Neural cell (in vitro differentiated cells): ENCODE measurements around the gene ADGRD2. TPM values are rescaled to one million over a fixed set of nuclear protein-coding genes. Genes with fewer than 3 reads are reported as not detected.

Experiments
- H2AFZ ChIP-seq: fragments of 200-600, 300-800 bp; sonication (generic), shearing (Covaris generic); 2 replicates; pipeline ENCODE4 v1.6.0; 2014; ENCODE audit warnings: low read depth, mild to moderate bottlenecking, antibody characterized with exemption, low read length, moderate library complexity
- H3F3A ChIP-seq: fragments of 200-600 bp; shearing (Covaris generic); 2 replicates; pipeline ENCODE4 v1.6.1; 2016; ENCODE audit warnings: mild to moderate bottlenecking, moderate library complexity, mixed read lengths, antibody characterized with exemption, low read length; ENCODE audit not compliant: insufficient read depth, poor library complexity, severe bottlenecking
- H3K27ac ChIP-seq: fragments of 200-600, 300-800 bp; sonication (generic), shearing (Covaris generic); 2 replicates; pipeline ENCODE4 v1.5.1; 2014; ENCODE audit warnings: mild to moderate bottlenecking, low read length, moderate library complexity
- H3K27me3 ChIP-seq: fragments of 300-800, 200-600 bp; sonication (generic), shearing (Covaris generic); 2 replicates; pipeline ENCODE4 v1.6.0; 2014; ENCODE audit warnings: mild to moderate bottlenecking, low read depth, low read length, moderate library complexity; ENCODE audit not compliant: insufficient read depth
- H3K36me3 ChIP-seq: fragments of 300-800, 200-600 bp; sonication (generic), shearing (Covaris generic); 2 replicates; pipeline ENCODE4 v1.5.1; 2014; ENCODE audit warnings: mild to moderate bottlenecking, antibody characterized with exemption, low read length, moderate library complexity; ENCODE audit not compliant: insufficient read depth
- H3K4me2 ChIP-seq: fragments of 300-800, 200-600 bp; sonication (generic), shearing (Covaris generic); 2 replicates; pipeline ENCODE4 v1.6.0; 2014; ENCODE audit warnings: mild to moderate bottlenecking, low read length
- H3K4me3 ChIP-seq: fragments of 300-800, 200-600 bp; sonication (generic), shearing (Covaris generic); 2 replicates; pipeline ENCODE4 v1.5.1; 2014; ENCODE audit warnings: mild to moderate bottlenecking, low read length, moderate library complexity
- H3K79me2 ChIP-seq: fragments of 200-600 bp; shearing (Covaris generic); replicated peaks from 2 replicates; pipeline ENCODE4 v1.6.0; 2014; ENCODE audit warnings: mild to moderate bottlenecking, low read length, moderate library complexity; ENCODE audit not compliant: insufficient read depth
- H3K9ac ChIP-seq: fragments of 300-800, 200-600 bp; sonication (generic), shearing (Covaris generic); 2 replicates; pipeline ENCODE4 v1.6.1; 2016; ENCODE audit warnings: mild to moderate bottlenecking, low read length, mixed read lengths
- H3K9me2 ChIP-seq: fragments of 200-600 bp; shearing (Covaris generic); 2 replicates; pipeline ENCODE4 v1.6.1; 2016; ENCODE audit warnings: mild to moderate bottlenecking, low read length, mixed read lengths; ENCODE audit not compliant: insufficient read depth
- H3K9me3 ChIP-seq: fragments of 200-600, 300-800 bp; sonication (generic), shearing (Covaris generic); 2 replicates; pipeline ENCODE4 v1.6.1; 2016; ENCODE audit warnings: mild to moderate bottlenecking, mixed run types, low read length, moderate library complexity, mixed read lengths
- H4K20me1 ChIP-seq: fragments of 200-600 bp; shearing (Covaris generic); 2 replicates; pipeline ENCODE4 v1.6.1; 2016; ENCODE audit warnings: mild to moderate bottlenecking, mixed run types; ENCODE audit not compliant: insufficient read depth
- EP300 ChIP-seq: fragments of 450-650 bp; conservative IDR thresholded peaks from 2 replicates; pipeline ENCODE4 v1.6.1; 2014; ENCODE audit warnings: antibody characterized with exemption, mild to moderate bottlenecking, moderate library complexity; ENCODE audit not compliant: poor library complexity, severe bottlenecking
- EZH2 ChIP-seq: fragments of 200-600, 300-800 bp; shearing (Covaris generic), sonication (generic); IDR thresholded peaks from 2 replicates; pipeline ENCODE4 v1.6.1; 2014; ENCODE audit warnings: antibody characterized with exemption, low read length, borderline replicate concordance, mild to moderate bottlenecking; ENCODE audit not compliant: insufficient read depth, poor library complexity, severe bottlenecking
- MXI1 ChIP-seq: fragments of 450-650 bp; conservative IDR thresholded peaks from 2 replicates; pipeline ENCODE4 v1.6.1; 2014; ENCODE audit warnings: antibody characterized with exemption, mild to moderate bottlenecking; ENCODE audit not compliant: poor library complexity, severe bottlenecking
- POLR2AphosphoS5 ChIP-seq: IDR thresholded peaks from 2 replicates; pipeline ENCODE4 v1.6.1; 2012
- RAD21 ChIP-seq: fragments of 450-650 bp; conservative IDR thresholded peaks from 2 replicates; pipeline ENCODE4 v1.6.1; 2014; ENCODE audit warnings: antibody characterized with exemption, mild to moderate bottlenecking, moderate library complexity
- SMC3 ChIP-seq: fragments of 450-650 bp; conservative IDR thresholded peaks from 2 replicates; pipeline ENCODE4 v1.6.1; 2014; ENCODE audit warnings: antibody characterized with exemption, mild to moderate bottlenecking, moderate library complexity; ENCODE audit not compliant: poor library complexity
- TAF1 ChIP-seq: IDR thresholded peaks from 2 replicates; pipeline ENCODE4 v1.6.1; 2012; ENCODE audit warnings: low read depth
- polyA plus RNA-seq: library from polyadenylated mRNA; depleted of rRNA; stranded (reverse); fragments of >200 nt; gene quantifications from 2 replicates; pipeline ENCODE4 v1.2.3, GENCODE V29; 2014
- TF ChIP-seq, protein P1 (sequence below): fragments of 450-650 bp; IDR thresholded peaks from 2 replicates; pipeline ENCODE4 v1.5.1; 2014; ENCODE audit warnings: antibody characterized with exemption, mild to moderate bottlenecking, moderate library complexity; ENCODE audit not compliant: poor library complexity, severe bottlenecking
- TF ChIP-seq, protein P2 (sequence below): IDR thresholded peaks from 2 replicates; pipeline ENCODE4 v1.6.1; 2012; ENCODE audit warnings: borderline replicate concordance

ADGRD2 gene
- polyA plus RNA-seq, 1 donor from 2014 or later: not detected

DNA sequence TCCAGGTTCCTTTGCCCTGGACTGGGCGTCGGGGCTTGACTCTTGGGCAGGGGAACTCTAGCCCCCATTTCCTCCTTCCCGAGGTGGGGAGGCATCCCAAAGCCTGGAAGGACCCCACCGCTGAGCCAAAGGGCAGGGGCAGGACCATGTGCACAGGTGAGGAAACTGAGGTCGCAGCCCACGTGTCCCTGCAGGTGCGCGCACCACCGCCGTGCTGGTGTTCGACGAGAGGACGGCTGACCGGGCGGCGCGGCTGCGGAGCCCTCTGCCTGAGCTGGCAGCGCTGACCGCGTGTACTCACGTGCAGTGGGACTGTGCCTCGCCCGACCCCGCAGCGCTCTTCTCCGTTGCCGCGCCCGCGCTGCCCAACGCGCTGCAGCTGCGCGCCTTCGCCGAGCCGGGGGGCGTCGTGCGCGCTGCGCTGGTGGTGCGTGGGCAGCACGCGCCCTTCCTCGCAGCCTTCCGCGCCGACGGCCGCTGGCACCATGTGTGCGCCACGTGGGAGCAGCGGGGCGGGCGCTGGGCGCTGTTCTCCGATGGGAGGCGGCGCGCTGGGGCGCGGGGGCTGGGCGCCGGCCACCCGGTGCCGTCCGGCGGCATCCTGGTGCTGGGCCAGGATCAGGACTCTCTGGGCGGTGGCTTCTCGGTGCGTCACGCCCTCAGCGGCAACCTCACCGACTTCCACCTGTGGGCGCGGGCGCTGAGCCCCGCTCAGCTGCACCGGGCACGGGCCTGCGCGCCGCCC, 2.8 kb downstream of the ADGRD2 start:
- no peak overlapping the region for H3K4me3 ChIP-seq
- H2AFZ ChIP-seq: no peak overlapping the region
- no peak overlapping the region for H3K9ac ChIP-seq
- H4K20me1 ChIP-seq: no peaks in the 10 kb centered on the region
- no peak overlapping the region for H3K4me2 ChIP-seq
- no peak overlapping the region for H3K27ac ChIP-seq
- H3F3A ChIP-seq: no peaks in the 10 kb centered on the region
- no peaks in the 10 kb centered on the region for H3K79me2 ChIP-seq
- H3K27me3 ChIP-seq: peaks cover 17% of the 10 kb centered on the region
- no peaks in the 10 kb centered on the region for H3K9me2 ChIP-seq
- H3K36me3 ChIP-seq: no peaks in the 10 kb centered on the region
- TF ChIP-seq EZH2 (no peak), EP300 (no peak), SMC3 (no peak), RAD21 (no peak), POLR2AphosphoS5 (no peak), MXI1 (no peak), TAF1 (no peak)
- TF ChIP-seq, protein P1, sequence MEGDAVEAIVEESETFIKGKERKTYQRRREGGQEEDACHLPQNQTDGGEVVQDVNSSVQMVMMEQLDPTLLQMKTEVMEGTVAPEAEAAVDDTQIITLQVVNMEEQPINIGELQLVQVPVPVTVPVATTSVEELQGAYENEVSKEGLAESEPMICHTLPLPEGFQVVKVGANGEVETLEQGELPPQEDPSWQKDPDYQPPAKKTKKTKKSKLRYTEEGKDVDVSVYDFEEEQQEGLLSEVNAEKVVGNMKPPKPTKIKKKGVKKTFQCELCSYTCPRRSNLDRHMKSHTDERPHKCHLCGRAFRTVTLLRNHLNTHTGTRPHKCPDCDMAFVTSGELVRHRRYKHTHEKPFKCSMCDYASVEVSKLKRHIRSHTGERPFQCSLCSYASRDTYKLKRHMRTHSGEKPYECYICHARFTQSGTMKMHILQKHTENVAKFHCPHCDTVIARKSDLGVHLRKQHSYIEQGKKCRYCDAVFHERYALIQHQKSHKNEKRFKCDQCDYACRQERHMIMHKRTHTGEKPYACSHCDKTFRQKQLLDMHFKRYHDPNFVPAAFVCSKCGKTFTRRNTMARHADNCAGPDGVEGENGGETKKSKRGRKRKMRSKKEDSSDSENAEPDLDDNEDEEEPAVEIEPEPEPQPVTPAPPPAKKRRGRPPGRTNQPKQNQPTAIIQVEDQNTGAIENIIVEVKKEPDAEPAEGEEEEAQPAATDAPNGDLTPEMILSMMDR: no peak
- TF ChIP-seq, protein P2, sequence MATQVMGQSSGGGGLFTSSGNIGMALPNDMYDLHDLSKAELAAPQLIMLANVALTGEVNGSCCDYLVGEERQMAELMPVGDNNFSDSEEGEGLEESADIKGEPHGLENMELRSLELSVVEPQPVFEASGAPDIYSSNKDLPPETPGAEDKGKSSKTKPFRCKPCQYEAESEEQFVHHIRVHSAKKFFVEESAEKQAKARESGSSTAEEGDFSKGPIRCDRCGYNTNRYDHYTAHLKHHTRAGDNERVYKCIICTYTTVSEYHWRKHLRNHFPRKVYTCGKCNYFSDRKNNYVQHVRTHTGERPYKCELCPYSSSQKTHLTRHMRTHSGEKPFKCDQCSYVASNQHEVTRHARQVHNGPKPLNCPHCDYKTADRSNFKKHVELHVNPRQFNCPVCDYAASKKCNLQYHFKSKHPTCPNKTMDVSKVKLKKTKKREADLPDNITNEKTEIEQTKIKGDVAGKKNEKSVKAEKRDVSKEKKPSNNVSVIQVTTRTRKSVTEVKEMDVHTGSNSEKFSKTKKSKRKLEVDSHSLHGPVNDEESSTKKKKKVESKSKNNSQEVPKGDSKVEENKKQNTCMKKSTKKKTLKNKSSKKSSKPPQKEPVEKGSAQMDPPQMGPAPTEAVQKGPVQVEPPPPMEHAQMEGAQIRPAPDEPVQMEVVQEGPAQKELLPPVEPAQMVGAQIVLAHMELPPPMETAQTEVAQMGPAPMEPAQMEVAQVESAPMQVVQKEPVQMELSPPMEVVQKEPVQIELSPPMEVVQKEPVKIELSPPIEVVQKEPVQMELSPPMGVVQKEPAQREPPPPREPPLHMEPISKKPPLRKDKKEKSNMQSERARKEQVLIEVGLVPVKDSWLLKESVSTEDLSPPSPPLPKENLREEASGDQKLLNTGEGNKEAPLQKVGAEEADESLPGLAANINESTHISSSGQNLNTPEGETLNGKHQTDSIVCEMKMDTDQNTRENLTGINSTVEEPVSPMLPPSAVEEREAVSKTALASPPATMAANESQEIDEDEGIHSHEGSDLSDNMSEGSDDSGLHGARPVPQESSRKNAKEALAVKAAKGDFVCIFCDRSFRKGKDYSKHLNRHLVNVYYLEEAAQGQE: no peak
- no peaks in the 10 kb centered on the region for H3K9me3 ChIP-seq

DNA sequence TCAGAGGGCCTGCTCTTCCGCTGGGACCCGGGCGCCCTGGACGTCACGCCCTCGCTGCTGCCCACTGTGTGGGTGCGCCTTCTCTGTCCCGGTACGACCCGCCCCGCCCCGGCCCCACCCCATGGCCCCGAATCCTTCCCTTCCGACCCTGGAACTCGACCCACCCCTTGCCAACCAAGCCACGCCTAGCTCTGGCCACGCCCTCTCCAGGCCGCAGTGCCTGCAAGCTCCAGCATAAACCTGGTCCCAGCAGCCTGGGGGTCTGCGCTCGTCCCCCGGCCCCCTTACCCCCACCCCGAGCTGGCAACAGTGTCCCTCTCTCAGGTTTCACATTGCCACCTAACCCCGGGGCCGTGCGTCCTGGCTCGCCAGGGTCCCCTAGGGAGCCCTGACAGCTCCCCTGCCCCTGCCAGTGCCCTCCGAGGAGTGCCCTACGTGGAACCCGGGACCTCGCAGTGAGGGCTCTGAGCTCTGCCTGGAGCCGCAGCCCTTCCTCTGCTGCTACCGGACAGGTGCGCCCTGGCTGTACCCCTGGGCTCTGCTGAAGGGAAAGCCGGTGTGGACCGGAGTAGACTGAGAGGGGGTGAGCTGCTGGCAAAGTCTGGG, 3.4 kb downstream of the ADGRD2 start:
- no peak overlapping the region for H2AFZ ChIP-seq

More for the DNA sequence above, 3.4 kb downstream of the ADGRD2 start:
- Histone ChIP-seq H4K20me1 (no peaks in the 10 kb centered on the region), H3K9ac (no peak overlapping the region), H3K27me3 (peaks cover 17% of the 10 kb centered on the region), H3F3A (no peaks in the 10 kb centered on the region), H3K9me2 (no peaks in the 10 kb centered on the region), H3K27ac (no peak overlapping the region), H3K9me3 (no peaks in the 10 kb centered on the region), H3K4me2 (no peak overlapping the region), H3K36me3 (no peaks in the 10 kb centered on the region), H3K79me2 (no peaks in the 10 kb centered on the region), H3K4me3 (no peak overlapping the region)
- no peak for TF ChIP-seq EP300
- no peak for TF ChIP-seq TAF1
- TF ChIP-seq POLR2AphosphoS5: no peak
- TF ChIP-seq SMC3: no peak
- no peak for TF ChIP-seq EZH2
